Measurements from ENCODE around the gene COL4A6.

- no peak for TF ChIP-seq CTCF (IDR thresholded peaks at IDR 0.05; ENCODE audit: low read depth, low read length, poor library complexity, severe bottlenecking)
- TF ChIP-seq EZH2phosphoT487 (IDR thresholded peaks at IDR 0.05; ENCODE audit: borderline replicate concordance, low read length) = no peak
These were observed 183.6 kb downstream of the COL4A6 start for GRCh38 chrX:108254636-108255035.

All from DOHH2 (cell line).